SK-N-MC (cell line): Measurements from ENCODE around the gene WASHC1.
A peak's percentile ranks its signal among the peaks of the same experiment; 100 is the strongest.
"Not testable (repeated sequence)": the region's sequence is repeated elsewhere in the genome, so short reads cannot be mapped to it uniquely, and the experiment has no call there.

ENCODE experiments used
- DNase-seq: peaks from one replicate; pipeline ENCODE4 v3.0.0-alpha.2; 2011; ENCODE audit warnings: low read depth, low spot score
- H3K27ac ChIP-seq: fragments of 200-600 bp; sonication (generic); 2 replicates; pipeline ENCODE4 v1.5.1; 2016; ENCODE audit warnings: mixed run types
- H3K36me3 ChIP-seq: fragments of 200-600 bp; sonication (generic); 2 replicates; pipeline ENCODE4 v1.6.1; 2017; ENCODE audit warnings: antibody characterized with exemption, low read length, mixed read lengths; ENCODE audit not compliant: insufficient read depth
- H3K4me3 ChIP-seq: fragments of 200-600 bp; sonication (generic); 2 replicates; pipeline ENCODE4 v1.5.1; 2016
- H3K9ac ChIP-seq: fragments of 200-600 bp; sonication (generic); 2 replicates; pipeline ENCODE4 v1.8.0; 2017; ENCODE audit warnings: mixed run types, mixed read lengths; ENCODE audit not compliant: insufficient read length
- H3K9me3 ChIP-seq: fragments of 200-600 bp; sonication (generic); 2 replicates; pipeline ENCODE4 v1.6.1; 2017; ENCODE audit warnings: low read depth, mild to moderate bottlenecking, antibody characterized with exemption, low read length, moderate library complexity, mixed read lengths

Gene WASHC1, protein sequence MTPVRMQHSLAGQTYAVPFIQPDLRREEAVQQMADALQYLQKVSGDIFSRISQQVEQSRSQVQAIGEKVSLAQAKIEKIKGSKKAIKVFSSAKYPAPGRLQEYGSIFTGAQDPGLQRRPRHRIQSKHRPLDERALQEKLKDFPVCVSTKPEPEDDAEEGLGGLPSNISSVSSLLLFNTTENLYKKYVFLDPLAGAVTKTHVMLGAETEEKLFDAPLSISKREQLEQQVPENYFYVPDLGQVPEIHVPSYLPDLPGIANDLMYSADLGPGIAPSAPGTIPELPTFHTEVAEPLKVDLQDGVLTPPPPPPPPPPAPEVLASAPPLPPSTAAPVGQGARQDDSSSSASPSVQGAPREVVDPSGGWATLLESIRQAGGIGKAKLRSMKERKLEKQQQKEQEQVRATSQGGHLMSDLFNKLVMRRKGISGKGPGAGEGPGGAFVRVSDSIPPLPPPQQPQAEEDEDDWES

DNA sequence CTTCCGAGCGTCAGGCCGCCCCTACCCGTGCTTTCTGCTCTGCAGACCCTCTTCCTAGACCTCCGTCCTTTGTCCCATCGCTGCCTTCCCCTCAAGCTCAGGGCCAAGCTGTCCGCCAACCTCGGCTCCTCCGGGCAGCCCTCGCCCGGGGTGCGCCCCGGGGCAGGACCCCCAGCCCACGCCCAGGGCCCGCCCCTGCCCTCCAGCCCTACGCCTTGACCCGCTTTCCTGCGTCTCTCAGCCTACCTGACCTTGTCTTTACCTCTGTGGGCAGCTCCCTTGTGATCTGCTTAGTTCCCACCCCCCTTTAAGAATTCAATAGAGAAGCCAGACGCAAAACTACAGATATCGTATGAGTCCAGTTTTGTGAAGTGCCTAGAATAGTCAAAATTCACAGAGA lies at the start of gene WASHC1:
Gene WASHC1 (minus strand): TSS at position 101 of the 400 bp plus-strand sequence. CDS start 4,457 bp downstream, outside the sequence.
- not testable (repeated sequence) for DNase-seq, H3K9me3 ChIP-seq, H3K36me3 ChIP-seq, H3K27ac ChIP-seq, H3K9ac ChIP-seq
- H3K4me3 ChIP-seq = peak within 1 kb of the TSS; percentile 53

DNA sequence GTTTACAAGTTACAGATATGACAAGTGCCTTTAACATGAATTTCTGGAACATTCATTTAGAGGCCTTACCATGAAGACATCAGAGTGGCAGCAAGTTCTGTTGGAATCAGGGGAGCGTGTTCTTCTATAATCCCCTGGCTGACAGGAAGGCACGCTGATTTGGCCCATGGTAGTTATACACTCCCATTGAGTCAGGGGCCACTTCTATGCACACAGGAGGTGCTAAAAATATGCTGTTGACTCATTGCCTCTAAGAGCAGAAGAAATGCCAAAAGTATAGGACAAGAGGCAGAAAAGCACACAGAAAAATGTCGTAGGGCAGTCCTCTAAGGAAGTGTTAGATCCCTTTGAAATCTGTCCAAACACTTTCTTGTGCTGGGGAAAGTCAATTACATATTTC lies 49.1 kb upstream of the WASHC1 start:
- H3K36me3 ChIP-seq, DNase-seq, H3K4me3 ChIP-seq: not testable (repeated sequence)

DNA sequence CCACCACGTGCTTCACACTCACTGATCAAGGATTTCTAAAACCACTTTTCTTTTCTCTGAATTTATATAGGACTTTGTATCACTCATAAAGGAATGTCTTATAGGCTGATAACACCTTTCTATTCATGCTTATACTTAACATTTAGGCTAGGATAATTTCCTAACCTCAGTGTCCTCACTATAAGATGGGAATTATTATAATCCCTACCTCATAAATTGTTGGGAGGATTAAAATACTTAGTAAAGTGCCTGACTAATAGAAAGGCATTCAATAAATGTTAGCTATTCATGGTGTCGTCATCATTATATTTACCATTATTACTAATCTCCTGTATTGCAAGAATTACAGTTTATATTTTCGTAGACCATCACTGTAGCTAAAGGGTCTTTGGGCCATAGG lies 47.1 kb upstream of the WASHC1 start:
- not testable (repeated sequence) for H3K9ac ChIP-seq, H3K4me3 ChIP-seq, DNase-seq, H3K9me3 ChIP-seq, H3K27ac ChIP-seq, H3K36me3 ChIP-seq

More for the DNA sequence above, 49.1 kb upstream of the WASHC1 start:
- not testable (repeated sequence) for H3K9ac ChIP-seq, H3K27ac ChIP-seq, H3K9me3 ChIP-seq

DNA sequence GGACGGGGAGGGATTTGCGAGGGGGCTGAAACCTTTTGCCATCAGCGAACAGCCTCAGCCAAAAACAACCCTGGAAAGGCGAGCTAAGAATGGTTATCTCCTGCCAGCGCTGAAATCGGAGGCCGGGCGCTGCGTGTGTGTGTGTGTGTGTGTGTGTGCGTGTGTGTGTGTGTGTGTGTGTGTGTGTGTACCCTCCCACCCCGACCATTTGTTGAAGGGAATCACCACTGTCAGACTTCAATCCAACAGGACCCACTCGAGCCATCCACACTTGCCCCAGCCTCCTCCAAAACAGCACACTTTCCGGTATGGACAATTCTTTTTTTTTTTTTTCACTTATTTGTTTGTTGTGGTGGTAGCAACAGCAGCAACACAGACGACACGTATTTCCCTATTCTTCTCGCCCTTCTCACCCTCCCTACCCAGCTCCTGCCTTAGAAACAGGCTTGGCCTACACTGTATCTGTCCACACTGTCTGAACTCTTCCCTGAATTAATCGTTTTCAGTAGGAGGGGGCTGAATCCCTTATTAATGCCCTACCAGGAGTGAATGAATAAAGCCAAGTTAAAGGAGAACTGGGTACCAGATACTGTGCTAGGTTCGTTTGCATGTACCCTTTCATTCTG lies 44.8 kb upstream of the WASHC1 start:
- H3K36me3 ChIP-seq, DNase-seq, H3K9me3 ChIP-seq, H3K27ac ChIP-seq, H3K9ac ChIP-seq: not testable (repeated sequence)
- peak overlapping the region; percentile 81 for H3K4me3 ChIP-seq

DNA sequence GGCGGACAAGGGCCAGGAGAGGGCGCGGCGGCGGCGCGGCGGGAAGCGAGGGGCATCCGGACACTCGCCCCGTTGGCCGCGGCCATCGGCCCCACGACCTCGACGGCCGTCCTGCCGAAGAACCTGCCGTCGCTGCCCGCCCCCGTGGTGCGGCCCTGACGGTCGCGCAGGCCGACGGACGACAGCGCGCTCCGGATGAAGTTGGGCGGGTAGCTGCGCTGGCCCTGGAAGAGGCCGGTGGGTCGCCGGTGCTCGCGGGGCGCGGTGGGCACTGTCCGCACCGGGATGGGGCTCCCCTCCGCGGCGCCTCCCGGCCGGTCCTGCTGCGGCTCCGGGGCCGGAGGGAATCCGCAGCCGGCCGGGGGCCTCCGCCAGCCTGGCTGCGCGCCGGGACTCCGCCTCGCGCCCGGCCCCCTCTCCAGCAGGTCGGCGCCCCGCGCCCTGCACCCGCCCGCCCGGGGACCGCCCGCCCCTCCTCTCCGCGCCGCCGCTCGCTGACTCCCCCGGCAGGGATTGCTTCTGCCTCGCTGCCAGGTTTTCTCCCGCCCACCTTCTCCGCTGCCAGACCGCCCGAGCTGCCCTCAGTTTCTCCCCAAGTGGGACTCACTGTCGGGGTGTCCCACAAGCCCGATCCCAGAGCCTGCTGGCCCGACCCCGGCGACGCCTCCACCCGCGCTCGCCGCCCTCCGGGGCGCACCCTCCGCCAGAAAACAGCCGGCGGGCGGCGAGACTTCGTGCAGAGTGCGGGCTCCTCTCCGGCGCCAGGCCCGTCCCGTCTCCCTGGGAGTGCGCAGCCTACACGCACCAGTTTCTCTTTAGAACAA lies 44.0 kb upstream of the WASHC1 start:
- Histone ChIP-seq H3K4me3 (peak overlapping the region; percentile 81), H3K9ac (peak overlapping the region; percentile 55)
- H3K36me3 ChIP-seq, H3K9me3 ChIP-seq, H3K27ac ChIP-seq, DNase-seq: not testable (repeated sequence)

DNA sequence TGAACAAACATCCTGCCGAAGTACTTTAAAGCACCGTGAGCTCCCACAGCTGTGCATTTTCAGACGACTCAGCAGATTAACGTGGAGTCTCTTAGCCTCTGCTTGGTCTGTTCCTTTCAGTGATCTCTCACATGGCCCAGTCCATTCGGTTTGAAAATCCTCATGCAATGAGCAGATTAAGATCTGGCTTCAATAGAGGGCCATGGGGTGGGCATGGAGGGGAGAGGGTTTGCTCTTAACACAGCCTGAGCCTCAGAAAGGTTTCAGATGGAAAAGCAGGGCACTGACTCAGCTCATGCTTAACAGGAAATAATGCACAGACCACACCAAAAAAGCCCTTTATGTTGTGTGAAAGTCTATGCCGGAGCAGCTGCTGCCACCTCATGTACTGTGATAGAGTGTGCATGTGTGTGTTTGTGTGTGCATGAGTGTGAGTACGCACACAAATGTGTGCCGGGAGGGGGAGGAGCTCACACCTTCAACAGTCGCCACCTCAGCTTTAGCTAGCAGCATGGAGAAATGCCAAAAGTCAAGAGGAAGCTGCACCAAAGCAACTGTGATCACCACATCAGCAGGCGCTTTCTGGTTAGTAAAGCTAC lies 33.9 kb upstream of the WASHC1 start:
- not testable (repeated sequence) for H3K4me3 ChIP-seq, H3K27ac ChIP-seq, H3K9ac ChIP-seq, H3K9me3 ChIP-seq, H3K36me3 ChIP-seq, DNase-seq

DNA sequence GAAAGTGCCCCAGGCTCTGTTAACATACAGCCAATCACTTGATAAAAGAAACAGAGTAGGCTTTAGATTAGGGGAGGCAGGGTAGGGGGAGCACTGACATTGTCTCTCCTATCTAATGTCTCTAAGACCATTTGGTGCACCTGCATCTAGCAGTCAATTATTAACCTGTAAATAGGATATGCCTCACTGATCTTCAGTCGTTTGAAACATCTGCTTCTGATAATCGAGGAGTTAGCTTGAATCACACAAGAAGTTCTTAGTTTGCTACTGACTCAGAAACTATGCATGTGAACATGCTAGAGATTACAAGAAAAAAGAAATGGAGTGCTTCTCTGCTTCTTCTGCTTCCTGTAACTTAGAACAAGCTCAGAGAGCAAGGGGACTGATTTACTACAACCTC lies 23.4 kb upstream of the WASHC1 start:
- H3K36me3 ChIP-seq, H3K9ac ChIP-seq, H3K27ac ChIP-seq, DNase-seq, H3K9me3 ChIP-seq, H3K4me3 ChIP-seq: not testable (repeated sequence)

DNA sequence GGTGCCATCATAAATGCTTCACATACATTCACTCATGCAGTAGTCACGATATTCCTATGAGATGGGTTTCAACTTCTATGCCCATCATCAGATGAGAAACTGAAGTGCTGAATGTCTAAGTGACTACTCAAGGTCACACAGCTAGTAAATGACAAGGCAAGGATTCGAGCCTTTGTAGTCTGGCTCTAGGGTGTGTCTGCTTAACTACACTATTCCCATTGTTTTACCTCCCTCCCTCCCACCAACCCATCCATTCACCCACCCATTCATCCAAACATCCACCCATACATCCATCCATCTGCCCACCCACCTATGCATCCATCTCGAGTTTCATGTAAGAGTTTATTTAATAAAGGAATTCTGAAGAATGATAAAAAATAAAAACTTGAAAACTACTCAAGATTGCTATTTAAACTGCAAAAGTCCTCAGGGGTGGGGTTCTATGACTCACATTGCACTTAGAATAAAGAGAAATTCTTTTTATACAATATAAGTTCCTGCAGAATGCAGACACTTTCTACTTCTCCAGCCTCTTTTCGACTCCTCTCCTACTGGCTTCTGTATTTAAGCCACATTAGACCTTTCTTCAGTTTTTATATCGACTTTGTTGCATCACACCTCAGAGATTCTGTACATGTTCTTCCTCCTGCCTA lies 19.1 kb upstream of the WASHC1 start:
- H3K9me3 ChIP-seq, H3K4me3 ChIP-seq, H3K9ac ChIP-seq, DNase-seq, H3K27ac ChIP-seq, H3K36me3 ChIP-seq: not testable (repeated sequence)

DNA sequence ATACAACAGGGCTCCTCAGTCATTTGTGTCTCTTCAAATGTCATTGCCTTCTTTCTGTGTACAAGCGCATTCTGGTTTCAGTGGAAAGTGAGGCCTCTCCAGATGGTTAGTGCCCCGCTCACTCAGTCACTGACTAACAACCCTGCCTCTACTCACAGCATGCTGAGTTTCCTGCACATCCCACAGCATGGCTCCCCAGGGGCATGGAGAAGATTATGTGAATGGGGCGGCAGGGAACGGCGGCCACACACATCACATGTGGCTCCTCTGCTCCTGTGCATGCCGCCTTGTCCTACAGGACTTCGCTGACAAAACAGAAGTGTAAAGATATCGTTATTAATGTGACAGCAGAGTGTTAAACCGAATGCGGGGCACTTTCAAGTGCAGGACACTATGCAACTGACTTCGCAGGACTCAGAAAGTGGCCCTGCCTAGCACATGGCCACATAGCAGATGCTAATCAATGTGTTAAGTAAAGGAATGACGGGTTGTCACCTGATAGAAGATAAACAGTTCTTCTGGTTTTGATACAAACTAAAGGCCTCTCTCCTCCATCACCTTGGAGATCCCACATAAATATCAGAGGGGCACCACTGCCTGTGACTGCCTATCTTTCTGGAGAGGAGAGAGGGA lies 17.5 kb upstream of the WASHC1 start:
- H3K9me3 ChIP-seq, DNase-seq, H3K36me3 ChIP-seq, H3K4me3 ChIP-seq, H3K9ac ChIP-seq, H3K27ac ChIP-seq: not testable (repeated sequence)

DNA sequence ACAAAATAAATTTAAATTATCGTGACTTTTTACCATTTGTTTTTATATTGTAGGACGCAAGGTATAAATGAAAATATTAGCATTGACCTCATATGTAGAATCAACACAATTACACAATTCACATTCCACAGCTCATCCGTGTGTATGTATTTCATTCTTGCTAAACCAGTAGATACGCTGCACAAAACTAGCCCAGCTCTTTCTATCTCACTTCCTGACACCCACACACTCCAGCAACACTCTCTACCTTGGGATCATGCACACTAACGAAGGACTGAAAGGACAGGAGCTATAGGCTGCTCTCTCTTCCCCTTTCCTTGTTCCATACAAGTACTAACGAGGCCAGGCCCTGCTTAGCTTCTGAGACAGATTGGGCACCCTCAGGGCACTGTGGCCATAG lies 16.9 kb upstream of the WASHC1 start:
- DNase-seq, H3K9ac ChIP-seq, H3K36me3 ChIP-seq, H3K9me3 ChIP-seq, H3K4me3 ChIP-seq, H3K27ac ChIP-seq: not testable (repeated sequence)

DNA sequence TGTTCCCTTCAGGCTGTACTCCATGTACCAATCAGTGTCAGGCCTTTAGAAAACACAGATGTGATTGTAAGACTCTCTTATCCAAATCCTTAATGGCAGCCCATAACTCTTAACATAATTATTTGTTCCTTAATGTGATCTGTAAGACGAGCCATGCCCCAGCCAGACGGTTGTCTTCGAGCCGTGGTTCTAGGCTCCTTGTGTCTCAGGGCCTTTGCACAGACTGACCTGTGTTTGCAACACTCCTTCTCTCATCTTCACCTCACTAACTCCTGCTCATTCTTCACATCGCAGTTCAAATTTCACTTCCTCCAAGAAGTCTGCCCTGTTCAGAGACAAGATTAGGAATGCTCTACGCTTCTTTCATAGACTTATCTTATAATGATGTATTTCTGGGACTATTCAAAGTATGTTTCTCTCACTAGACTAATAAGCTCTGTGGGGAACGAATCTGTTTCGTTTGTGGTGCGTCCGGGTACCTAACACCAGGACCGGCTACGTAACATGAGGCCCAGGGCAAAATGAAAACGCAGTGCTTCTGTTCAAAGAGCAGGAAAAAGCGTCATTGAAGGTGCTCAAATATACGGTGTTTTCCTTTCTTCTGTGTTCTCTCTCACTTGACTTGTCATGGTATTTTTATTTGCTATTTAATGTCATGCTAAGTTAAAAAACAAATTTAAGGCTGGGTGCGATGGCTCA lies 16.1 kb upstream of the WASHC1 start:
- not testable (repeated sequence) for H3K9ac ChIP-seq, H3K9me3 ChIP-seq, H3K27ac ChIP-seq, DNase-seq, H3K4me3 ChIP-seq, H3K36me3 ChIP-seq

DNA sequence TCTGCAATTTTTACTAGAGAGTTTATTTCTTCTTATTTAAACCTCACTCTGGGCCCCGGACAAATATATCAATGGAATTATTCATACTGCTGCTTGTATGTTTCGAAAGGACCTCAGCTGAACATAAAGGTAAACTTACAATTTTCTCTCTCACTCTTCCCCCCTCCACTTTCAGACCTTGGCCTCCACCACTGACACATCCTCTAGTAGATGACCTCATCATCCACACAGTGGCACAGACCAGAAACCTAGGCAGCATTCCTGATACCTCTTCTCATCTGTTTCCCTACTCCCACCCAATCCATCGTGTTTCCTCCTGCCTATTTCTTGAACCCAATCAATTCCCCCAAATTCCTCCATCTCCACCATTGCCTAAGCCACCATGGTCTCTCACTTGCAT lies 15.2 kb upstream of the WASHC1 start:
- not testable (repeated sequence) for H3K36me3 ChIP-seq, H3K9ac ChIP-seq, H3K4me3 ChIP-seq, H3K27ac ChIP-seq, H3K9me3 ChIP-seq, DNase-seq

DNA sequence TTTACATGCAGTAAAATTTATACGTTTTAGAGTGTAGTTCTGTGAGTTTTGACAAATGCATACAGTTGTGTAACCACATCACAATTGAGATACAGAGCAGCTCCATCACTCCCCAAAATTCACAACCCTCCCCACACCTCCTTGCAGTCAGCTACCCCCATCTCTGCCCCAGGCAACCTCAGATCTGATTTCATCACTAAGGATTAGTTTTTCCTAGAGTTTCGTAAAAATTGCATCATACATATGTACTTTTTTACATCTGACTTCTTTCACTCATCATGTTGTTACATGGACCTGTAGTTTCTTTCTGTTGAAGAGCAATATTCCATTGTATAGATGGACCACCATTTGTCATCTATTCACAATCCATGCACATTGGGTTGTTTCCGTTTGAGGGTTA lies 14.4 kb upstream of the WASHC1 start:
- not testable (repeated sequence) for H3K4me3 ChIP-seq, H3K36me3 ChIP-seq, DNase-seq, H3K9me3 ChIP-seq, H3K27ac ChIP-seq, H3K9ac ChIP-seq
